H9 (cell line): ENCODE measurements around the gene EHHADH. TPM values are rescaled to one million over a fixed set of nuclear protein-coding genes. Genes with fewer than 3 reads are reported as not detected.

ENCODE experiments used
- DNase-seq: peaks from one replicate; pipeline ENCODE4 v3.0.0-alpha.2; 2017
- H2AFZ ChIP-seq: one replicate; pipeline ENCODE4 v1.6.1; 2013; ENCODE audit warnings: mild to moderate bottlenecking, low read length, control low read depth, moderate library complexity
- H2AK5ac ChIP-seq: 2 replicates; pipeline ENCODE4 v1.6.1; 2013; ENCODE audit warnings: low read length, control low read depth, mixed read lengths; ENCODE audit not compliant: insufficient read length
- H2BK120ac ChIP-seq: one replicate; pipeline ENCODE4 v1.6.1; 2013; ENCODE audit warnings: low read depth, mild to moderate bottlenecking, low read length, control low read depth, inconsistent platforms; ENCODE audit not compliant: poor library complexity, severe bottlenecking
- H2BK12ac ChIP-seq: 2 replicates; pipeline ENCODE4 v1.6.1; 2013; ENCODE audit warnings: low read length, control low read depth, mixed read lengths, low read depth; ENCODE audit not compliant: insufficient read length
- H2BK15ac ChIP-seq: 2 replicates; pipeline ENCODE4 v1.6.1; 2013; ENCODE audit warnings: low read depth, low read length, control low read depth
- H2BK20ac ChIP-seq: one replicate; pipeline ENCODE4 v1.6.1; 2013; ENCODE audit warnings: low read depth, mild to moderate bottlenecking, low read length, control low read depth, inconsistent platforms; ENCODE audit not compliant: poor library complexity, severe bottlenecking
- H2BK5ac ChIP-seq: 2 replicates; pipeline ENCODE4 v1.6.1; 2013; ENCODE audit warnings: low read length, control low read depth, mixed read lengths; ENCODE audit not compliant: insufficient read length
- H3K14ac ChIP-seq: 2 replicates; pipeline ENCODE4 v1.6.1; 2013; ENCODE audit warnings: low read length, control low read depth; ENCODE audit not compliant: insufficient read depth
- H3K18ac ChIP-seq: 2 replicates; pipeline ENCODE4 v1.6.1; 2013; ENCODE audit warnings: low read depth, mild to moderate bottlenecking, mixed read lengths, low read length, control low read depth; ENCODE audit not compliant: insufficient read length
- H3K23ac ChIP-seq: 2 replicates; pipeline ENCODE4 v1.6.1; 2013; ENCODE audit warnings: low read length, control low read depth, mixed read lengths, low read depth; ENCODE audit not compliant: insufficient read length
- H3K23me2 ChIP-seq: 2 replicates; pipeline ENCODE4 v1.6.1; 2013; ENCODE audit warnings: low read depth, mild to moderate bottlenecking, mixed read lengths, low read length, control low read depth; ENCODE audit not compliant: insufficient read length, poor library complexity, severe bottlenecking
- H3K27ac ChIP-seq: 2 replicates; pipeline ENCODE4 v1.5.1; 2013; ENCODE audit warnings: low read length, control low read depth, mixed read lengths, low read depth; ENCODE audit not compliant: insufficient read length
- H3K27me3 ChIP-seq: 2 replicates; pipeline ENCODE4 v1.6.1; 2013; ENCODE audit warnings: low read length, control low read depth, inconsistent platforms; ENCODE audit not compliant: insufficient read depth
- H3K4ac ChIP-seq: 2 replicates; pipeline ENCODE4 v1.6.1; 2013; ENCODE audit warnings: low read depth, mild to moderate bottlenecking, control low read depth, inconsistent platforms, low read length, moderate library complexity
- H3K4me1 ChIP-seq: 2 replicates; pipeline ENCODE4 v1.6.1; 2013; ENCODE audit warnings: low read length, control low read depth, inconsistent platforms; ENCODE audit not compliant: insufficient read depth
- H3K4me2 ChIP-seq: 2 replicates; pipeline ENCODE4 v1.6.1; 2013; ENCODE audit warnings: low read length, control low read depth, mixed read lengths; ENCODE audit not compliant: insufficient read length, insufficient read depth
- H3K56ac ChIP-seq: 2 replicates; pipeline ENCODE4 v1.6.1; 2013; ENCODE audit warnings: low read depth, mild to moderate bottlenecking, mixed read lengths, low read length, control low read depth; ENCODE audit not compliant: insufficient read length
- H3K79me1 ChIP-seq: 2 replicates; pipeline ENCODE4 v1.6.1; 2013; ENCODE audit warnings: low read depth, mild to moderate bottlenecking, moderate library complexity, low read length, control low read depth, inconsistent platforms; ENCODE audit not compliant: insufficient read depth, poor library complexity, severe bottlenecking
- H3K79me2 ChIP-seq: 2 replicates; pipeline ENCODE4 v1.6.1; 2013; ENCODE audit warnings: low read length, control low read depth, inconsistent platforms; ENCODE audit not compliant: insufficient read depth
- H3K9ac ChIP-seq: 2 replicates; pipeline ENCODE4 v1.6.1; 2013; ENCODE audit warnings: low read length, control low read depth, mixed read lengths; ENCODE audit not compliant: insufficient read length; ENCODE audit errors: extremely low read depth
- H3K9me3 ChIP-seq: one replicate; pipeline ENCODE4 v1.6.1; 2013; ENCODE audit warnings: low read depth, low read length, inconsistent platforms; ENCODE audit not compliant: control insufficient read depth
- H3T11ph ChIP-seq: one replicate; pipeline ENCODE4 v1.6.1; 2013; ENCODE audit warnings: mild to moderate bottlenecking, low read length, control low read depth, inconsistent platforms
- H4K20me1 ChIP-seq: one replicate; pipeline ENCODE4 v1.6.1; 2013; ENCODE audit not compliant: control insufficient read depth, insufficient read length, insufficient read depth
- H4K5ac ChIP-seq: 2 replicates; pipeline ENCODE4 v1.6.1; 2013; ENCODE audit warnings: low read depth, mild to moderate bottlenecking, mixed read lengths, low read length, control low read depth; ENCODE audit not compliant: insufficient read length
- H4K8ac ChIP-seq: replicated peaks from 2 replicates; pipeline ENCODE4 v1.6.1; 2013; ENCODE audit warnings: low read length, control low read depth, mixed read lengths, low read depth; ENCODE audit not compliant: insufficient read length
- H4K91ac ChIP-seq: 2 replicates; pipeline ENCODE4 v1.6.1; 2013; ENCODE audit warnings: low read depth, mild to moderate bottlenecking, moderate library complexity, mixed read lengths, low read length, control low read depth; ENCODE audit not compliant: insufficient read length
- H3K27ac Mint-ChIP-seq, 3 experiments: 2 replicates in 2 of 3; 3 replicates in 1 of 3; pipeline ENCODE4 v1.8.0; 2020 to 2021; ENCODE audit warnings: mixed read lengths in 3 of 3, mild to moderate bottlenecking in 1 of 3, moderate library complexity in 1 of 3
- H3K27me3 Mint-ChIP-seq: 2 replicates; pipeline ENCODE4 v1.8.0; 2021; ENCODE audit warnings: low read depth, mild to moderate bottlenecking, moderate library complexity, mixed read lengths
- H3K36me3 Mint-ChIP-seq, 3 experiments: 2 replicates in 2 of 3; 3 replicates in 1 of 3; pipeline ENCODE4 v1.8.0; 2020 to 2021; ENCODE audit warnings: low read depth in 3 of 3, mixed read lengths in 3 of 3; ENCODE audit not compliant: insufficient read depth in 1 of 3
- H3K4me1 Mint-ChIP-seq, 2 experiments: 2 replicates each; pipeline ENCODE4 v1.8.0; 2020; ENCODE audit warnings: mixed read lengths in 2 of 2
- H3K4me3 Mint-ChIP-seq, 2 experiments: 2 replicates in 1 of 2; 3 replicates in 1 of 2; pipeline ENCODE4 v1.8.0; 2020 to 2021; ENCODE audit warnings: mild to moderate bottlenecking in 2 of 2, mixed read lengths in 2 of 2, moderate library complexity in 1 of 2
- H3K9me3 Mint-ChIP-seq, 2 experiments: 2 replicates in 1 of 2; 3 replicates in 1 of 2; pipeline ENCODE4 v1.8.0; 2020; ENCODE audit warnings: mild to moderate bottlenecking in 2 of 2, mixed read lengths in 2 of 2, moderate library complexity in 1 of 2
- CTCF ChIP-seq: fragments of 200-600 bp; sonication (generic); conservative IDR thresholded peaks from 3 replicates; pipeline ENCODE4 v1.8.0; 2021; ENCODE audit warnings: antibody characterized with exemption, mild to moderate bottlenecking
- WGBS: extraction: QIAGEN DNeasy Blood & Tissue Kit; methylation state at CpG from one replicate; pipeline ENCODE4 v1.1.7; 2013; ENCODE audit warnings: missing lambda C conversion rate, low lambda C conversion rate, mixed read lengths; ENCODE audit not compliant: insufficient read length; ENCODE audit errors: extremely low coverage; 5-methylcytosine and 5-hydroxymethylcytosine counted together
- microRNA-seq: library from miRNA; unstranded; fragments of <30 nt; microRNA quantifications from one replicate; pipeline ENCODE4, GENCODE V29; 2020; ENCODE audit warnings: borderline microRNAs expressed
- total RNA-seq: library from RNA; stranded (reverse); gene quantifications from 2 replicates; pipeline ENCODE4 v1.2.1, GENCODE V29; 2021

Gene EHHADH
- total RNA-seq, 1 experiment from 2014 or later, result 2.1 TPM

GRCh38 chr3:185144784-185145183 is 109.1 kb downstream of the EHHADH start:
- Histone ChIP-seq H4K91ac (no peak overlapping the region), H4K8ac (no peak overlapping the region), H2BK120ac (no peak overlapping the region), H2BK12ac (no peak overlapping the region), H3K4me2 (no peak overlapping the region), H3K79me2 (no peaks in the 10 kb centered on the region), H2BK5ac (no peak overlapping the region), H3K9ac (no peak overlapping the region), H4K20me1 (no peaks in the 10 kb centered on the region), H3K9me3 (no peaks in the 10 kb centered on the region), H3K56ac (no peak overlapping the region), H4K5ac (no peak overlapping the region), H3K27ac (no peak overlapping the region), H3K18ac (no peak overlapping the region), H3K27me3 (no peaks in the 10 kb centered on the region), H3K23ac (no peak overlapping the region), H2BK15ac (no peak overlapping the region), H3K23me2 (no peaks in the 10 kb centered on the region), H2AFZ (no peak overlapping the region), H3K4ac (no peak overlapping the region), H3K79me1 (no peaks in the 10 kb centered on the region), H3K14ac (no peak overlapping the region), H3K4me1 (no peaks in the 10 kb centered on the region; the same call in 1 of the 2 replicates), H2BK20ac (no peak overlapping the region), H3T11ph (no peak overlapping the region), H2AK5ac (no peak overlapping the region)
- no CpG with 5 or more reads among the region's 3 CpGs for WGBS
- no peak overlapping the region for H3K4me3 Mint-ChIP-seq
- H3K36me3 Mint-ChIP-seq, result no peaks in the 10 kb centered on the region
- DNase-seq, result no peak
- no peaks in the 10 kb centered on the region for H3K4me1 Mint-ChIP-seq
- H3K27ac Mint-ChIP-seq, result no peak overlapping the region
- no peak for TF ChIP-seq CTCF
- no peaks in the 10 kb centered on the region for H3K9me3 Mint-ChIP-seq
- peaks cover 5% of the 10 kb centered on the region for H3K27me3 Mint-ChIP-seq

Small RNA genes lying within 50 kb of the gene (microRNA-seq; reads per million reads assigned to microRNA genes)
- not detected for gene MIR5588

Other genes with a start within 250 kb of the EHHADH start
- 0.52 and 0.66 TPM in 2 replicates for gene C3orf70, start 101.0 kb downstream of the EHHADH start, total RNA-seq
- 9.5 and 10.6 TPM in 2 replicates for gene MAP3K13, start 109.1 kb upstream of the EHHADH start, total RNA-seq
- gene TMEM41A, start 245.0 kb upstream of the EHHADH start, total RNA-seq, result 23.3 and 23.9 TPM in 2 replicates